Activated CD4-positive, alpha-beta T cell treated with anti-CD3 and anti-CD28 coated beads, Interleukin-2, amount 50 U/mL, for 24 hours (primary cell): ENCODE data around the gene FYN.
A peak's percentile ranks its signal among the peaks of the same experiment; 100 is the strongest.

Experiments used
- DNase-seq, 2 donors: peaks; one replicate each; pipeline ENCODE4 v3.0.0-alpha.2; 2020; ENCODE audit warnings: low read depth in 1 of 2, low spot score in 1 of 2

FYN gene

DNA sequence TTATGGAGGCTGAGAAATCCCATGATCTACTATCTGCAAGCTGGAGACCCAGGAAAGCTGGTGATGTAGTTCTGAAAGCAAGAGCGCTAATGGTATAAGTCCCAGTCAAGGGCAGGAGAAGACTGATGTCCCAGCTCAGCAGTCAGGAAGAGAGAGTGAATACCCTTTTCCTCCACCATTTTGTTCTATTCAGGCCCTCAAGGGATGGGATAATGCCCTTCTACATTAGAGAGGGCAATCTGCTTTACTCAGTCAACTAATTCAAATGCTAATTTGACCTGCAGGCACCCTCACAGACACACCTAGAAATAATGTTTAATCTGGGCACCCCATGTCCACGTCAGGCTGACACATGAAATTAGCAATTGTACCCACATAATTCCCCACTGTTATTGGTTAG lies 10.8 kb upstream of the FYN start:
- DNase-seq: no peak

DNA sequence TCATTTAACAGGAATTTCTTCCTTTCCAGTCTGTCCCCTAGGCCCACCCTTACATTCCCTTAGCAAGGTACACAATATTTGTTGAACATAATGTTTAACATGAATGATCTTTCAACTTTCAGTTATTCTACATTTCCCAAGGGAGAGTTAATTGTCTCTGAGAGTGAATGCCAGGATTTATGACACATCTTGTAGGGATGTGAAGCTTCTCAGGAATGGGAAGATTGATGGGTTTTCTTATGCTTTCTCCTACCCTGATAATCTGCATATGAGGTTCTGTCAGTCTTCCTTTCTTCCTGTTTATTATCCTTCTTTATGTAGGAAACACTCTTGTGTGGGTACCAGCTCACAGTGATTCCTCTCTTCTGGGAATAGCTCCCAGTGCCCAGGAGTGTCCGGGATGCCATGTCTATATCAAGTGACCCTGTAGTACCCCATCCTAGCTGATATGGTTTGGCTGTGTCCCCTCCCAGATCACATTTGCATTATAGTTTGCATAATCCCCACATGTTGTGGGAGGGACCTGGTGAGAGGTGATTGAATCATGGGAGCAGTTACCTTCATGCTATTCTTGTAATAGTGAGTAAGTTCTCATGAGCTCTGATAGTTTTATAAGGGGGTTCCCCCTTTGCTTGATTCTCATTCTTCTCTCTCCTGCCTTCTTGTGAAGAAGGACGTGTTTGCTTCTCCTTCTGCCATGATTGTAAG lies 7.1 kb upstream of the FYN start:
- DNase-seq: no peak

DNA sequence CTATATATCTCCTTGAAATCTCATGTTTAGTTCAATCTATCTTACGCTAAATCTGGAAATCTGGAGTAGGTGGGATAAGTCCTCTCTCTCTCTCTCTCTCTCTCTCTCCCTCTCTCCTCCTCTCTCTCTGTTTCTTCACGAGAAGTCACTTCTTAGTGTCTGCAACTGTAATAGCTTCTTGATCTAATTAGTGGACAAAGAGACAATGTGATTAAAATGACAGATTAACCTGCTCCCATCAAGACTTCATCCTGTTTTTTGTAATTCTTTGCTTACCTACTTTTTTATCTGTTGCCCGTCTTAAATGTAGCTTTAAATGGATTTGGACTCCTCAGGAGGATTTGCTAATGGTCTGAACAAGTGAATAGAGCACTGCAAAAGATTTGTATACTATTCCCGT lies 2.5 kb upstream of the FYN start:
- DNase-seq: no peak

DNA sequence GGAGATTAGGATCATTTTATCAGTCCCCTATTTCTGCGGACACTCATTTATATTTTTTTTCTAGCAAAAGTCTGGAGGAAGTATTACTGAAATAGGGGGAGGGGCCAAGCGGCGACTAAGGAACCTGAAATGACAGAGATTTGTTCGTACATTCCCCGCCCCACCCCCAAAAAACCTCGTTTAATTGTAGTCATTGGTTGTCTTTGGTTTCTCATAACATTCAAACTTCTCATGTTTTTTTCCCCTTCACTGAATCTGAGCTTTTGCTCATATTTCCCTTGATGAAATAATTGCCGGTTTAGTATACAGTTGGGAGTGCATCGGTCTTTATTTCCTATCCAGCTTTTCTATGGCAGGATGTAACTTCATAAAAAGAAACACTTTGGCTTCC lies 768 bp upstream of the FYN start:
- DNase-seq: peak; percentile 37 to 69

DNA sequence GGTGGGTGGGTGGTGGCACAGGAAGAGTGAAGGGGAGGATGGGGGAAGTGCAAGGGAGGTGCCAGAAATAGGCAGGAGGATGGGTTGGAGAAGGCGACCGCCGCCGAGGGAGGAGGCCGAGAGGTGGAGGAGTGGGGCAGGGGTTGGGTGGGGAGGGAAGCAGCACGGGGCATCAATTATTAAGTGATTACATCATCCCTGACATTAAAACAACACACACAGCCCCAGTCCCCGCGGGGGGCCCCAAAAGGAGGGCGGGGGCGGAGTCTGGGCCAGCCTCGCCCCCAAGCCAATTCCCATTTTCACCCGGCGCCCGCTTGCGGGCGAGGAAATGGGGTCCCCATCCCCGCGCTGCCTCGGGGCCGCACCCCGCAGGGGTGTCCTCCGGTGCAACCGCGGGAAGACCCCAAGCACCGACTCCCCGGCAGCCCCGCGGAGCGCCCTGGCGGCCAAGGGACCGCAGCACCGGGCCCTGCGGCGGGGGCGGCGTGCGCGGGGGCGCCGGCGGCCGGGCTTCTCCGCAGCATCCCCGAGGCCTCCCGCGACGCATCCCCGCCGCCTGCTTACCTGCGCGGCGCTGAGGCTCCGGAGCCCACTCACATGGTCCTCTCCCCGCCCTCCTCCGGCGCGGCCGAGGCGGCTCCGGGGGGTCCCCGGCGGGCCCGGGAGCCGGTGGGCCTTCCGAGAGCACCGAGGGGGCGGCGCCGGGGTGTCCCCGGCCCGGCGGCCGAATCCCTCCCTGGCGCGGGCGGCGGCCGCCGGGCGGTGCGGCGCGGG lies 663 bp downstream of the FYN start:
- DNase-seq: peak; percentile 47 to 62

DNA sequence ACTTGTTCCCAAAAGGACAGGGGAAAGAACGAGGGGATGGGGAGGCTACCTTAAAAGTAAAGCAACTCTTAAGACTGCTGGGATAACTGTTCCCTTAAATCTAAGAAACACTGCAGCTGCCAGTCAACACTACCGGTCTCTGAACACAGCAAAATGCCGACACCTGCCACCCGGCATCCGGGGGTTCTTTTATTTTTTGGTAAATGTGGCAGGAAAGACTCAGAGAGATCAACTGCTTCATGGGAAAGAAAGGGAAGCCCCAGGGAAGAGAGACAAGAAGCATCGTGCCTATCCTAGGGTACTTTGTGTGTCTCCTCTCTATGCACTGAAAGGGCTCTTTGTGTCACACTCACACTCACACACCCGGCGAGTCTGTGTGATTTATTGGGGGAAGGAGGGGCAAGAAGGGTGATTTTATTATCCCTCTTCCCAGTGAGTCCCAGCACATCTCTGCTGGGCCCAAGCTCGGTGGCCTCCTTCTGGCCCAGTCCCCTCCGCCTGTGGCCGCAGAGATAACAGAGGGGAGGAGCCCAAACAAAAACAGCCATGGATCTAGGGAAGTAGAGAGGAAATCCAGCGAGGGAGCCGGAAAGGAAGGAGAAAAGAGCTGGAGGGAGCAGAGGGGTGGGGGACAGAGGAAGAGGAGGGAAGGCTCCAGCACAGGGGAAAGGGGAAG lies 1.4 kb downstream of the FYN start:
- DNase-seq: no peak

DNA sequence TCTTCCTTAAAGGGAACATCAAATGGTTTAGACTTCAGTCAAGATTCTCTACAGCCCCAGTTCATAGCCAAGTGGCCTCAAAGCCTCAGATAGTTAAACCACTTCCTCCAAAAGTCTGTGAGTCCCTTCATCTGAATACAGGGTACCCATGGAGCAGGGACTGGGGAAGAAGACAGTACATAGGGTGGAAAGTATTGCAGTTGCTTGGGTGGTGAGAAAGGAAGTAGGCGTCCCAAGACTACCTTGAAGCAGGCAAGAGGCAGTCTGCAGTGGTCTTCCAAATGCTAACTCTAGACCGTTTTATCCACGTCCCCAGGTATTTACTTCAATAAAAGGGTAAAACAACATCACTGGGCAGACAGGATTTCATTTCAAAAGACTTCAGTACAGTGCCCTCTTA lies 2.0 kb downstream of the FYN start:
- peak in 1 of 2 donors; percentile 52 for DNase-seq

DNA sequence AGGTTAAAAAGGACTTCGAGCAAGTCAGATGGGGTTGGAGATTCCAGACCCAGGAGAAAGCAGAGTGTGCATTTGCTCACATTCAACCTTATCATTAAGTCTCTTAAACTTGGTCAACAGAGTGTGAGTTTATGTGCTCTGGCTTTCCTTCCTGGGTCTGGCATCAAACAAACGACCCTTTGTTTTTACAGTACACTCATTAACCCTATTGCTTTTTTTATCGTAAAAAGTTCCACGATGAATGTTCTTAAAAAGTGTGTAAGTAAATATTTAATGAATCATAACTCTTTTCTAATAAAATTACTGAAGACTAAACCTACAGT lies 2.5 kb downstream of the FYN start:
- DNase-seq: no peak

DNA sequence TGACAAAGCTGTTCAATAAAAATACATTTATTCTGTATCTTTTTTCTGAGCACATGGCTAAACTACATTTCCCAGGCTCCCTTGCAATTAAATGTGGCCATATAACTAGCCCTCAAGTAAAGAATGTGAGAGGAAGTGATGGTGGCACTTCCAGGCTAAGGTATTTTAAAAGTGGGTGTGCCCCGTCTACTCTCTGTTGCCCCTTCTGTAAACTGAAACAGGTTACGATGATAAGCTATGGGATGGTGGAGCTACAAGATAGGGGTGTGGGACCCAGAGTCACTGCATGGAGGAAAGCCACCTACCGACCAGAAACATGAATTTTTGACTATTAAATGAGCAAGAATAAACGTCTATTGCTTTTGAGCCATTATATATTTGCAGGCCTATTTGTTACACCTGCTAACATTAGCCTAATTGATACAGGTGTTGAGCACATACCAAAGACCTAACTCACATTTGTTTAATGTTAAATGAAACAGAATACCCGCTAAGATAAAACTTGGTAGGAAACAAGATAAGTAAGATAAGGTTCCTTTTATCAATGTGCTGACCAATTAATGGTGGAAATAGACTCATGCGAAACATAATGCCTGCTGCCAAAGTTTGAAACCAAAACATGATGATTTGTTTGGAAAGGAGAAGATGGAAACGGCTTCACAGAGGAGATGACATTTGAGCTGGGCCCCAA lies 3.1 kb downstream of the FYN start:
- DNase-seq: no peak

DNA sequence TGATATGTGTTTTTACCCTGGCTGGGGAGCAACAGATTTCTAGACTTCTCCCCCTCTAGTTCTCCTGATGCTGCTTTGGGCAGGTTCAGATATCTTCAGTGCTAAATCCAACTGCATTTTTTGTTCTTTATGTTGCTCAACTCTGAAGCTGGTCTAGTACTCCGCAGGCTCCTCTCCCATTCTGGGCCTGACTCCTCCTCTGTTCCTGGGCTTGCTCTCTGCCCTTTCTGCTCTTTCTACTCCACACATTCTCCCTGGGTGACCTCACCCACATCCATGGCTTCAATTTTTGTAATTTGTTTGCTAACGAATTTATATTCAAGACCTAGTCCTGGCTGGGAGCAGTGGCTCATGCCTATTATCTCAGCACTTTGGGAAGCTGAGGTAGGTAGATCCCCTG lies 6.4 kb downstream of the FYN start:
- no peak for DNase-seq

DNA sequence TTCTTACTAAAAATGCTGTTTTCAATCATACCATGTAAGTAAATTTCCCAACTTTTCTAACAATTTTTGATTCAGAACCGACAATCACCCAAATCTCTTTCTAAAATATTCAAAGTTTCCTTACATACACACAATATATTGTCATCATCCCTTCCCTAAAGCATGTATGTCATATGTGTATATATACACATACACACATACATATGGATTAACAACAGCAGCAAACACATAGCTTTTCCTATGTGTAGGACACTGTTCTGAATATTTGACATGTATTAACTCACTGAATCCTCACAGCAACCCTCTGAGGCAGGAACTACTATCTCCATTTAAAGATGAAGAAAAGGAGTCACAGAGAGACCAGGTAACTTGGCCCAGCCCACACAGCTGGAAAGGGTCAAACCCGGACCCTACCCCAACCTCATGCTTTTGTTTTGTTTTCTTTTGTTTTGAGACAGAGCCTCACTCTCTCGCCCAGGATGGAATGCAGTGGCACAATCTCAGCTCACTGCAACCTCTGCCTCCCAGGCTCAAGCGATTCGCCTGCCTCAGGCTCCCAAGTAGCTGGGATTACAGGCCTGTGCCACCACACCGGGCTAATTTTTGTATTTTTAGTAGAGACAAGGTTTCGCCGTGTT lies 7.2 kb downstream of the FYN start:
- DNase-seq: no peak

DNA sequence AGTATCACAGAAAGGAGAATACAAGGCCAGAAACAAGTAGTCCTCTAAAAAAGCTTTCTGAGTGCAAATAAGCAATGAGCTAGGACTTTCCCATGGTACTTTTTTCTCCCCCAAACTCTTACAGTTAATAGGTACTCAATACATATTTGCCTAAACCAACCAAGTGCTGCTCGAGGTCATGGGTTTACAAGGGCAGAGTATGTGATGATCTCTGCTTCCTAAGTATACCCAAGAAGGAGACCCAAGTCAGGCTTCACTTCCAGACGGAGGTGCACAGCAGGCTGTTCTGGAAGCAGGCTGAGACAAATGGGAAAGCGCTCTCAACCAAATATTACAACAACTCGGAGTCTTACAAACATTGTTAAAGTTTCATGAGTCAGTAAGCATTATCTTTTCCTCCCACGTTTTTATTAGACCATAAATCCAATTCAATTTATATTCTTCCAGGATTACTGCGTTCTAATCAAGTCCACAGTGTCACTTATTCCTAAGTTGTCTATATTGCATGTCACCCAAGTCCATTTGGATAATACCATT lies 8.1 kb downstream of the FYN start:
- no peak for DNase-seq

DNA sequence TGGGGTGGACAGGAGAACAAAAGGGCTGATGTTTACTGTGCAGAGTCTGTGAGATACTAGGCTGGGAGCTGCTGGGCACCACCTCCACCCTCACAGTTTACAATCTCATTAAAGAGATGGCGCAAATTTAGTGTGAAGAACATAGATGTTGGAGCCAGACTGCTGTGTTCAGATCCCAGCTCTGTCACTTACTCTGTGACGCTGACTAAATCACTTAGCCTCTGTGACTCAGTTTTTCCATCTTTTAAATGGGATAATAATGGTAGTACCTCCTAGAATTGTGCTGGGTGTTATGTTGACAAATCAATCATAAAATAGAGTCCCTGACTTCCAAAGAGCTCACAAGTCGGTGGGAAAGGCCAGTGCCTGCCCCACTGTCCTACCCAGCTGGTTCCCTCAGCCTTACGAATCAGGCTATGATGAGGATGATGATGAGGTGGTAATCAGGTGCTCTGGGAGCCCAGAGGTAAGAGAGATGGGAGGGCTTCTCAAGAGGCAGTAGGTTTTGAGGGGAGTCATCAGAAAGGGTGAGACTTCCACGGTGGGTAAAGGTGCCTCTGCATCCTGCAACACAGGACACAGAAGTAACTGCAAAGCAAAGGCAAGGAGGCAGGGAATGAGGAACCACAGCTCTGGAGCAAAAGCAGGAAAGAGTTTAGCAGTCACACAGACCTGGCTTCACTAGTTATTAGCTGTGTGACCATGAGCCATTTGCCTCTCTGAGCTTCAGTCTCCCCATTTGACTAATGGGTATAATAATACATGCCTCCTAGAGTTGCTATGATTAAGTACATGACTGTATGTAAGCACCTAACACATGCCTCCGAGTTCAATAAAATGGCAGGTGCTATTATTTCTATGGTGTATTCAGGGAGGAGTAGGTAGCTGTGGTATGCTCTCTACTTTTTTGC lies 8.9 kb downstream of the FYN start:
- no peak for DNase-seq

DNA sequence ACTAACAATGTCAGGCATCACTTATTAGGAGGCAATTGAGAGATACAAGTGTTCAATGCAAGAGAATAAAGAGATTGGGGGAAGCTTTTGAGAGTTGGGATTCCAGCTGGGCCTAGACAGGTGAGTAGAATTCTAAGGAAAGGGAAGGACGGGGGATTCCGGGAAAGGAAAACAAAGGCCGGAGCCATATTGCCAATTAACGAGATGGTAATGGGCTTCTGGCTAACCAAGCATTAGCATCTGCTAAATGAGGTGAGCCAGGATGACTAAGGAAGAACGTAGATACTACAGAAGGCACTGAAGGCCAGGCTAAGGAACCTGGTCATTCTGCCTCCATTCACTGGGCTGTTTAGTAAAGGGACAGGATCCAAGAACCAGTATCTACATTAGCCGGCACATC lies 10.5 kb downstream of the FYN start:
- DNase-seq: no peak

DNA sequence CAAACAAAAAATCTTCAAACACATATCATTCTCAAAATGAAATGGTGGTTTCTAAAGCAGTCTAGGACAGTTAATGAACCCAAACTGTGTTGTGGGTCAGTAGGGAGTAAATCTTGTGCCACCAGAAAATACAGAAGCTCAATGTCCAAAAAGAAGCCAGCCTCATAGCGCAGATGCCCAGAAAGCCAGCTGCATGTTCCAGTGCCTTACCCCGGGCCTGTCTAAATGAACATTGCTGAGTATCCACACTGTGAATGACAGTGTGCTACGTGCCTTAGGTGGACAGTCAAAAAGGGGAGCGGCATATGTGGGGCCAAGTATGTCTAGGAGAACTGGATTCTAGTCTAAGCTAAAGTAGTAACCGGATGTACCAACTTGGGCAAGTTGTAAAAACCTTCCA lies 10.9 kb downstream of the FYN start:
- DNase-seq: no peak

DNA sequence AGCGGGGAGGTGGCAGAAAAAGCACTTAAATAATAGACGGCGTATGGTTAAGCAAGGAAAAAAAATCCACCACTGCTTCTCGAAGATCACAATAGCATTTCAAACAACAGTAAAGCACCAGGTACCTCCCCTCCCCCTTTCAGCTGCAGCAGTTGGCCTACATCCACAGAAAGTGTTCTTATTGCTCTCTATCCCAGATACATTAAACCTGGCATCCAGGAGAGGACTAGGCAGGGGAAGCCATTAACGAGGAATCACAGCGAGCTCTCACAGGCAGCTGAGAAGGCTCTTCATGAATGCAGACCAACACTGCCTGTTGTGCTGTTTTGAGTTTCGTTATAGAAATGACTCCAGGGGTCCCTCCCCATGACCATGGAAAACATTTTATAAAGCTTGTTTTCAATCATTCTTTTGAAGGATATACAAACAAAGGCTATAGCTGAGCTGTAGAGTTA lies 11.8 kb downstream of the FYN start:
- no peak for DNase-seq

DNA sequence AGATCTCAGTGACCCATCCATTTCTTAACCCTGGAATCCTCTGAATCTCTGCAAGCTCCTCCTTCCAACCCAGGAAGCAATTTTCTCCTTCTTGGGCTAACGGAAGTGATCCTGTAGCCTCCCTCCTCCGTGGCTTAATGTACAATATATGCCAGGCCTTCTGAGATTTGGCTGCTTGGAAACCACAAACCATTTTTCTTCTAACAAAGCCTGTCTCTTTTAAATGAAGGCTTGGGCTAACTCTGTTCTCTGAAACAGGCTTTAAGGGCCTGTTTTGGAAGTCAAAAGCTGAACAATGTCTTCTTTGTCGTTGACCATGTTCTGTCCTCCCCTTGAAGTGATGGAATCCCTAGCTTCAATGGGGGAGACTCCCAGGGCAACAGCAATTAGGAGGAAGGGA lies 14.9 kb downstream of the FYN start:
- DNase-seq: no peak

DNA sequence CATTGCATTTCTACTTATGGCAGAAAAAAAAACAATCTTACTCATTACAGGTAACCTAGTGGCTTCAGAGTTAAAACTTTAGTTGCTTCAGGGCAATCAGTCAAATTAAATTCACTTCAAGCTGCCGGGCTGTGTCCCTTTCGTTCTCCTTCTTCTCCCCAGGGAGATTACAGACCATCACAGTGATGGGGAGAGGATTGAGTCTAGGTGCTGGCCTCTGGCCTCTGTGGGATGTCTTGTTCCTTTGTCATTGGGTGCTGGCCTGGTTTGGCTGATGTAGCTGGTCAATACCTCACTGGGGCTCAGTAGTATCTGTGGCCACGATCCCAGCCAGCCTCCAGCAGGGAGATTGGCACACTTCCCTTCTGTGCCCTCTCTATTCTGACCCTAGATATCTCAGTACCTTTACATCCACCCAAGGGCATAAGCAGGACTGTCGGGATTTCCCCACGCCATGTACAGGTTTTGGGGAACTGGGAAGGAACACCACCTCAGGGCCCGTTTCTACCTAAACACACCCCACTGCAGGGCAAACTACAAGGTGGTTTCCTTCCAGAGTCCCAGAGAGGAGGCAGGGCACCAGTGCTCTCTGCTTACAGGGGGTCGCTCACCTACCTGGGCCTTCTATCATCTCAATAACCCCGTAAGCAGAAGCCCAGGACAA lies 15.4 kb downstream of the FYN start:
- no peak for DNase-seq

DNA sequence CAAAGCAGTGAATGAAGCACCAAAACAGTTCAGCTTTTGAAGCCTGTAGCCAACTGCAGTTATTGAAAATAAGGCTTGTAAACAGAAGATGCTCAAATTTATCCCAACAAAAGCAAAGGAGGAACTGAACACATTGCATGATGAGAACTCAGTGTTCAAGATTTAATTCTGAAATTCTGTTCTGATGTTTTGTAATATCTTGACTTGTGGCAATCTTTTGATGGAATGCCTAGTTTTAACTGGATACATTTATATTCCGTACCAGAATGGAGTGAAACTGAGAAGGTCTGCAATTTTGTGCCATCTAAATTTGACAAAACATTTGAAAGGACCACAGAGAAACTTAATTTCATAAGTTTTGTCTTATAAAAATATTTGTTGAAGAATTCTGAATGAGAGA lies 17.5 kb downstream of the FYN start:
- DNase-seq: no peak

DNA sequence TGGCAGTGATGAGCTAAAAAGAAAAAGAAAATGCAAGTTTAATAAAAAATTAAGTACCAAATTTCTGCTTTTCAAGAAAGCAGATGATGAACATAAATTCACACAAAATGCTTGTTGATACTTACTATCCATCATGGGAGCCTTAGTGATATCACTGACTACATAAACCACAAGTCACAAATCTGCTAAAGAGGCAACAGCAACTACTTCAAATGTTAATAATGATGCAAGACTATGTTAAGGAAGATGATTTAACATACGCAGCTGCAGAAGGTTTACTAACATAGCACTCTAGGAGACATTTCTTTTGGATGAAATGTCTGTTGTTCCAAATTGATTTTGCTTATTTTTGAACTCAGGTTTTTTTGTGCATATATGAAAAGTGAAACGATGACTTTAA lies 18.6 kb downstream of the FYN start:
- DNase-seq: no peak
